HepG2 (cell line): ENCODE measurements around the gene DUSP2. TPM values are rescaled to one million over a fixed set of nuclear protein-coding genes. Genes with fewer than 3 reads are reported as not detected.

Source experiments
- ATAC-seq: fragments of 200-7000 bp; cut with Tn5 transposase; 3 replicates; pipeline ENCODE4 v1.9.1; 2020; ENCODE audit warnings: mild to moderate bottlenecking, moderate library complexity
- BruUV-seq: library from RNA; stranded (reverse); fragments of 400-500 nt; replicated peaks from 2 replicates; lab custom pipeline; 2021; lab: Mats Ljungman, UMichigan
- CTCF ChIA-PET: fragments of 300-600 bp; formaldehyde crosslinking; extraction: SDS; loops from one replicate; lab custom pipeline; 2021; ENCODE audit warnings: low total read pairs, inconsistent platforms, low intra/inter-chr PET ratio; lab: Yijun Ruan, JAX
- POLR2A ChIA-PET: fragments of 350-600 bp; sonication (Branson Sonifier 250); formaldehyde crosslinking; loops from one replicate; lab custom pipeline; 2020; ENCODE audit warnings: antibody characterized with exemption, inconsistent platforms; lab: Yijun Ruan, JAX
- DNase-seq: peaks from one replicate; pipeline ENCODE4 v3.0.0-alpha.2; 2015; ENCODE audit warnings: low spot score
- FAIRE-seq: peaks from 3 replicates; lab custom pipeline; 2011; peaks lifted over from hg19 to GRCh38; lab: Jason Lieb, UNC
- H2AFZ ChIP-seq: one replicate; pipeline ENCODE4 v1.6.1; 2011; ENCODE audit warnings: low read length, inconsistent platforms
- H3K27ac ChIP-seq: fragments of 300-600 bp; 3 replicates; pipeline ENCODE4 v1.8.0; 2011; ENCODE audit warnings: mixed run types, mild to moderate bottlenecking, mixed read lengths, low read length, inconsistent platforms; ENCODE audit not compliant: insufficient read depth; ENCODE audit errors: extremely low read length
- H3K27me3 ChIP-seq, 2 experiments: fragments of 200-600 bp in 1 of 2; 2 replicates in 1 of 2; 3 replicates in 1 of 2; pipeline versions ENCODE4 v1.6.0 to v1.8.0; 2011; ENCODE audit warnings: low read length in 2 of 2, mild to moderate bottlenecking in 2 of 2, moderate library complexity in 2 of 2, inconsistent platforms in 1 of 2; ENCODE audit not compliant: insufficient read depth in 2 of 2, control insufficient read depth in 1 of 2
- H3K36me3 ChIP-seq, 2 experiments: fragments of 200-600 bp in 1 of 2; replicated peaks in 1 of 2; 2 replicates in 1 of 2; 3 replicates in 1 of 2; pipeline versions ENCODE4 v1.5.1 to v1.8.0; 2011; ENCODE audit warnings: low read length in 2 of 2, inconsistent platforms in 1 of 2; ENCODE audit not compliant: insufficient read depth in 2 of 2, control insufficient read depth in 1 of 2
- H3K4me1 ChIP-seq: 2 replicates; pipeline ENCODE4 v1.5.1; 2012; ENCODE audit warnings: low read length, inconsistent platforms; ENCODE audit not compliant: insufficient read depth
- H3K4me2 ChIP-seq: 2 replicates; pipeline ENCODE4 v1.6.0; 2011; ENCODE audit warnings: low read depth, low read length, inconsistent platforms
- H3K4me3 ChIP-seq, 3 experiments: fragments of 200-600 bp in 1 of 3; sonication (generic), shearing (Covaris generic) in 1 of 3; replicated peaks in 1 of 3; 2 replicates each; pipeline ENCODE4 v1.5.1; 2011 to 2016; ENCODE audit warnings: low read length in 3 of 3, inconsistent platforms in 2 of 3, low read depth in 2 of 3, mild to moderate bottlenecking in 2 of 3, control low read depth in 1 of 3, mixed read lengths in 1 of 3; ENCODE audit not compliant: insufficient read depth in 1 of 3
- H3K79me2 ChIP-seq: one replicate; pipeline ENCODE4 v1.6.1; 2011; ENCODE audit warnings: low read length, inconsistent platforms; ENCODE audit not compliant: insufficient read depth
- H3K9ac ChIP-seq: 2 replicates; pipeline ENCODE4 v1.6.0; 2011; ENCODE audit warnings: mild to moderate bottlenecking, low read depth, low read length, inconsistent platforms; ENCODE audit not compliant: insufficient read depth
- H3K9me3 ChIP-seq: 2 replicates; pipeline ENCODE4 v1.5.1; 2012; ENCODE audit warnings: mild to moderate bottlenecking, low read length
- H4K20me1 ChIP-seq: 2 replicates; pipeline ENCODE4 v1.6.0; 2011; ENCODE audit warnings: inconsistent platforms, mild to moderate bottlenecking, low read length, moderate library complexity; ENCODE audit not compliant: insufficient read depth
- ARNT2 ChIP-seq: sonication (generic); formaldehyde crosslinking; IDR thresholded peaks from 2 replicates; pipeline ENCODE4 v1.8.0; 2022; ENCODE audit warnings: mild to moderate bottlenecking, low read depth, missing genetic modification reagents, moderate library complexity
- DNMT3B ChIP-seq: conservative IDR thresholded peaks from 2 replicates; pipeline ENCODE4 v1.6.1; 2016; ENCODE audit warnings: missing biosample characterization, control low read depth
- E2F5 ChIP-seq: sonication (generic); formaldehyde crosslinking; conservative IDR thresholded peaks from 2 replicates; pipeline ENCODE4 v1.4.0; 2020; ENCODE audit warnings: missing genetic modification reagents
- EEA1 ChIP-seq: sonication (generic); formaldehyde crosslinking; IDR thresholded peaks from 2 replicates; pipeline ENCODE4 v1.5.1; 2020; ENCODE audit warnings: mild to moderate bottlenecking, missing genetic modification reagents, borderline replicate concordance
- FOXA3 ChIP-seq: IDR thresholded peaks from 2 replicates; pipeline ENCODE4 v1.6.1; 2016; ENCODE audit warnings: missing genetic modification reagents, missing compliant biosample characterization
- FOXK2 ChIP-seq: fragments of 450-650 bp; IDR thresholded peaks from 2 replicates; pipeline ENCODE4 v1.6.1; 2016
- GFI1 ChIP-seq: sonication (generic); formaldehyde crosslinking; IDR thresholded peaks from 2 replicates; pipeline ENCODE4 v1.5.0; 2020; ENCODE audit warnings: missing genetic modification reagents, mild to moderate bottlenecking, borderline replicate concordance
- HIVEP1 ChIP-seq: sonication (generic); formaldehyde crosslinking; IDR thresholded peaks from 2 replicates; pipeline ENCODE4 v1.4.0; 2020; ENCODE audit warnings: mild to moderate bottlenecking, missing genetic modification reagents
- RBAK ChIP-seq: sonication (generic); formaldehyde crosslinking; IDR thresholded peaks from 2 replicates; pipeline ENCODE4 v1.5.1; 2020; ENCODE audit warnings: mild to moderate bottlenecking, missing genetic modification reagents
- ZFP82 ChIP-seq: sonication (generic); formaldehyde crosslinking; IDR thresholded peaks from 2 replicates; pipeline ENCODE4 v1.5.1; 2020; ENCODE audit warnings: mild to moderate bottlenecking, missing genetic modification reagents, borderline replicate concordance
- ZNF234 ChIP-seq: sonication (generic); formaldehyde crosslinking; conservative IDR thresholded peaks from 2 replicates; pipeline ENCODE4 v1.5.1; 2020; ENCODE audit warnings: mild to moderate bottlenecking, missing genetic modification reagents
- ZNF276 ChIP-seq: sonication (generic); formaldehyde crosslinking; IDR thresholded peaks from 2 replicates; pipeline ENCODE4 v1.4.0; 2020; ENCODE audit warnings: mild to moderate bottlenecking, low read depth, missing genetic modification reagents
- ZNF432 ChIP-seq: sonication (generic); formaldehyde crosslinking; IDR thresholded peaks from 2 replicates; pipeline ENCODE4 v1.5.0; 2020; ENCODE audit warnings: missing genetic modification reagents, mild to moderate bottlenecking, borderline replicate concordance
- ZNF546 ChIP-seq: sonication (generic); formaldehyde crosslinking; conservative IDR thresholded peaks from 2 replicates; pipeline ENCODE4 v1.8.1; 2023; ENCODE audit warnings: mild to moderate bottlenecking, missing genetic modification reagents
- ZNF713 ChIP-seq: sonication (generic); formaldehyde crosslinking; IDR thresholded peaks from 2 replicates; pipeline ENCODE4 v1.4.0; 2020; ENCODE audit warnings: mild to moderate bottlenecking, missing genetic modification reagents
- ZNF891 ChIP-seq: sonication (generic); formaldehyde crosslinking; IDR thresholded peaks from 2 replicates; pipeline ENCODE4 v1.5.0; 2020; ENCODE audit warnings: mild to moderate bottlenecking, missing genetic modification reagents
- WGBS: methylation state at CpG from one replicate; pipeline ENCODE4 v1.1.6; 2017; ENCODE audit warnings: low lambda C conversion rate; 5-methylcytosine and 5-hydroxymethylcytosine counted together
- in situ Hi-C: cut with HindIII; loops from 2 replicates; pipeline ENCODE4 v1.10.0; 2017; ENCODE audit warnings: low pct_unique_long_range_greater_than_20kb; ENCODE audit not compliant: extremely low pct_ligation_motif_present
- intact Hi-C: fragments of 100-400 bp; cut with micrococcal nuclease; formaldehyde crosslinking; loops from one replicate; pipeline ENCODE4 v1.10.0; 2022; ENCODE audit not compliant: unreplicated experiment
- polyA plus RNA-seq, 8 experiments: library from polyadenylated mRNA; depleted of rRNA in 3 of 8; stranded (reverse) in 7 of 8; unstranded in 1 of 8; fragments of >200 nt; fragmentation: Illumina TruSeq in 4 of 8; extraction: Trizol in 4 of 8; gene quantifications; 2 replicates each; pipeline versions ENCODE4 v1.2.1 to v1.2.3, GENCODE V29; 2011 to 2016; ENCODE audit warnings: low read depth in 4 of 8, missing spikeins in 1 of 8, mixed read lengths in 1 of 8; ENCODE audit not compliant: insufficient read depth in 1 of 8
- total RNA-seq, 5 experiments: library from RNA; depleted of rRNA; stranded (reverse); fragments of >200 nt; fragmentation: Illumina TruSeq; extraction: Trizol; gene quantifications; 2 replicates each; pipeline ENCODE4 v1.2.3, GENCODE V29; 2016; ENCODE audit warnings: low read depth in 1 of 5

DUSP2 gene
- total and polyA plus RNA-seq, 2 of the 13 experiments (the other 11 are each of a cell fraction or from before 2014, with no cell fraction given): not detected

- H3K4me2 ChIP-seq: no peak overlapping the region
- H3K9ac ChIP-seq: no peak overlapping the region
- ChIA-PET POLR2A (no interaction called here), CTCF (no interaction called here)
- intact Hi-C loops (no loop called here), in situ Hi-C loops (no loop called here)
- TF ChIP-seq RBAK (no peak), ZFP82 (CRISPR knock-in tag) (no peak), ZNF276 (CRISPR knock-in tag) (no peak), HIVEP1 (CRISPR knock-in tag) (no peak), GFI1 (CRISPR knock-in tag) (no peak), ZNF432 (no peak), DNMT3B (CRISPR knock-in tag) (no peak), ZNF234 (no peak), ARNT2 (CRISPR knock-in tag) (no peak), E2F5 (CRISPR knock-in tag) (no peak), ZNF713 (no peak), ZNF546 (CRISPR knock-in tag) (no peak), EEA1 (no peak), FOXA3 (CRISPR knock-in tag) (no peak), FOXK2 (no peak), ZNF891 (CRISPR knock-in tag) (no peak)
- peaks cover 15 to 71% of the 10 kb centered on the region in 2 experiments; a peak in 4 of 5 replicates for H3K27me3 ChIP-seq
- FAIRE-seq: no peak
- H3K4me3 ChIP-seq: no peak overlapping the region
- H3K27ac ChIP-seq: no peak overlapping the region
- DNase-seq: no peak
- no peaks in the 10 kb centered on the region for H3K9me3 ChIP-seq
- H3K79me2 ChIP-seq: no peaks in the 10 kb centered on the region
- BruUV-seq: no TSS peak
- H2AFZ ChIP-seq: no peak overlapping the region
- ATAC-seq: no peak
- H3K36me3 ChIP-seq: no peaks in the 10 kb centered on the region
- peaks cover 15% of the 10 kb centered on the region for H3K4me1 ChIP-seq
- 27% methylated on average over 6 of the region's 6 CpGs for WGBS
- no peaks in the 10 kb centered on the region for H4K20me1 ChIP-seq
Observed at GRCh38 chr2:96150007-96150640, 4.9 kb upstream of the DUSP2 start.
